Astrocyte of the spinal cord (primary cell): ENCODE measurements around the gene SPATA12.

Experiments
- DNase-seq: peaks from one replicate; pipeline ENCODE4 v3.0.0; 2011; ENCODE audit warnings: low read depth, low spot score
- H3K4me3 ChIP-seq: 2 replicates; pipeline ENCODE4 v1.5.1; 2011; ENCODE audit warnings: low read depth, mild to moderate bottlenecking, low read length, moderate library complexity
- CTCF ChIP-seq: IDR thresholded peaks from 2 replicates; pipeline ENCODE4 v1.5.1; 2012; ENCODE audit warnings: low read depth, mild to moderate bottlenecking, low read length, inconsistent platforms
- in situ Hi-C: cut with HindIII; loops from 2 replicates; pipeline ENCODE4 v1.10.0; 2017; ENCODE audit warnings: low sequenced_read_pairs

Gene SPATA12

DNA sequence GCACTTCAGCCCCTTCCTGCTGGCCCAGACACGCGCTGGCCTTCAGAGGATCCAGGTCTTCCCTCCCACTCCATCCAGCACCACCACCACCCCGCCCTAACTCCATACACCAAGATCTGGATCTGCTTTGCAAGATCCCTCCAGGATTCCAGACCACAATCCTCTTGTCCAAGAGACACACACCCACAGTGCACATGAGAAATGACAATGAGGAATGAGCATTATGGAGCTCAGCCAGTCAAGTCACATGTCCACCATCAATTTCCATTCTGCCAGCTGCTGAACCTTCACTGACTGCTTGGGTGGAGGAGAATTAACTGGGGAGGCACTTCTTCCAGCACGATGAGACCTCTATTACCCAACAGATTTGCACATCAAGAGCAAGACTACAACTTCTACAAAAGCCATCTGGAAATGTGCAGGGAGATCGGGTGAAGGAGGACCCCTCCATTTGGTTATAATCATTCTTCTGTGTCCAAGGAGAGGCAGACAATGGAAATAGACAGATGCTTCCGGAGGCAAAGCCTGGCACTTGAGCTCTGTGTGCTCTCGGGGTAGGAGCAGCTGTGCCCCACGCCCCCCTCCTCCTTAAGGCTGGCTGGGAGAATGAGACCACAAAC is 12.3 kb upstream of the SPATA12 start:
- H3K4me3 ChIP-seq, result no peak overlapping the region
- TF ChIP-seq CTCF, result no peak
- in situ Hi-C loops, result no loop called here
- no peak for DNase-seq

DNA sequence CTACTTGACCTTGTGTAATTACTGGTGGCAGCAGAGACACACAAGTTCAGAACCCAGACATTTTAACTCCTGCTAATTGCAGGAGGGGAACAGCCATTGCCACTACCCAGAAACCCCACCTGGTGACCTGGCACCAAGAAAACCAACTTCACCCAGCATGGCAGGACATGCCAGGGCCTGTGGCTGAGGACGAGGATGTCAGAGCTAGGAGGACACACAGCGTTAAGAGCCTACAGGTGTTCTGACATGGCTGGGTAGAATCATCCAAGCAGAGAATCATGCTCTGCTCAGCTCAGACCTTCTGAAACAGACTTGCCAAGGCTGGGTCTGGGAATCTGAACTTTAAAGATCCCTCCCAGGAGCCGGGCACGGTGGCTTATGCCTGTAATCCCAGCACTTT is 11.7 kb upstream of the SPATA12 start:
- no peak overlapping the region for H3K4me3 ChIP-seq
- DNase-seq, result no peak
- in situ Hi-C loops, result no loop called here
- TF ChIP-seq CTCF, result no peak

GRCh38 chr3:57052662-57053061 is 7.8 kb upstream of the SPATA12 start:
- TF ChIP-seq CTCF, result no peak
- in situ Hi-C loops, result no loop called here
- H3K4me3 ChIP-seq, result no peak overlapping the region
- DNase-seq, result no peak

DNA sequence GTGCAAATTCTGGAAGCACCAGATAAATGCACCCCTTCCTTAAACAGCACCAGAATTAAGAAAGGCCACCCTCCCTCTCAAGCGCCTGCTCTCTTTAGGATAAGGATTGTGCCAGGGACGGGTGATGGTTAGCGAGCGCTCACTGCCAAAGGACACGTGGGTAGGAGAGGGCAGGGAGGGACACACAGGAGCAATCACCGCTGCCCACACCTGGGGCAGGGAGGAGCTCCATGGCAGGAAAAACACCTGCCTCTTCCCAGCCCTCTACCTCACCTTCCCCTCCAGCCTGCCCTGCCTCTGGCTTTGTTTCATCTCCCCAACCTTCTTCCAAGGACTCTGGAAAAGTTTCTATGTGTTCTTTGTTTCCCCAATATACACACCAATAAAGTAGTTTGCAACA is 7.3 kb upstream of the SPATA12 start:
- DNase-seq, result no peak
- TF ChIP-seq CTCF, result no peak
- in situ Hi-C loops, result no loop called here
- no peak overlapping the region for H3K4me3 ChIP-seq

- no peak for TF ChIP-seq CTCF
- H3K4me3 ChIP-seq, result no peak overlapping the region
- no peak for DNase-seq
- in situ Hi-C loops, result no loop called here
These were observed 3.1 kb upstream of the SPATA12 start for GRCh38 chr3:57057351-57057750.

GRCh38 chr3:57059411-57059810 is 1.1 kb upstream of the SPATA12 start:
- TF ChIP-seq CTCF, result no peak
- in situ Hi-C loops, result no loop called here
- H3K4me3 ChIP-seq, result no peak overlapping the region
- DNase-seq, result no peak

- DNase-seq, result no peak
- H3K4me3 ChIP-seq, result no peak overlapping the region
- TF ChIP-seq CTCF, result no peak
- in situ Hi-C loops, result no loop called here
These were observed 1.1 kb downstream of the SPATA12 start for GRCh38 chr3:57061556-57061955.
